Activated naive CD8-positive, alpha-beta T cell treated with anti-CD3 and anti-CD28 coated beads, Interleukin-2, amount 50 U/mL, for 16 hours (primary cell): ENCODE results near the gene EHHADH.

Experiments used
- DNase-seq: peaks from one replicate; pipeline ENCODE4 v3.0.0-alpha.2; 2020; ENCODE audit warnings: low read depth, low spot score

EHHADH gene

GRCh38 chr3:185197068-185197467 lies 56.8 kb downstream of the EHHADH start:
- DNase-seq: no peak

GRCh38 chr3:185195652-185196051 lies 58.2 kb downstream of the EHHADH start:
- DNase-seq: no peak

DNA sequence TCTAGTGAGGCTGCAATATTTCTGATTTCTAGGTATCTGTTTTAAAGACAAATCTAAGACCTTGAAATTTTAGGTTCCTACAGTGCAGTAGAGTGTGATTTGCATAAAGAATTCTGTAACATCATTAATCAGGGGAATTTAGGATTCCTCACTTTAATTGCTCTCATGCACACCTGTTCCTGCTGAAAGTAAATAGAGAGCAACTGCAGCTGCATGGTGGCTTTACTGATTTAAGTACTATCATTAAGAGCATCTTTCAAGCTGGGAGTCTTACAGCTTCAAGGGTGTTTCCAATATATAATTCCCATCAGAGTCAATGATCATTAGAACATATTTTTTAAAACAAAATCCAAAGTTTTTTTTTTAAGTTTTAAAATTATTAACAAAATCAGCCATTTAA lies 65.0 kb downstream of the EHHADH start:
- no peak for DNase-seq

- DNase-seq: no peak
Measured at GRCh38 chr3:185187391-185187790, 66.5 kb downstream of the EHHADH start.

GRCh38 chr3:185176750-185177359 lies 77.0 kb downstream of the EHHADH start:
- no peak for DNase-seq

- no peak for DNase-seq
Measured at GRCh38 chr3:185175370-185175987, 78.4 kb downstream of the EHHADH start.

DNA sequence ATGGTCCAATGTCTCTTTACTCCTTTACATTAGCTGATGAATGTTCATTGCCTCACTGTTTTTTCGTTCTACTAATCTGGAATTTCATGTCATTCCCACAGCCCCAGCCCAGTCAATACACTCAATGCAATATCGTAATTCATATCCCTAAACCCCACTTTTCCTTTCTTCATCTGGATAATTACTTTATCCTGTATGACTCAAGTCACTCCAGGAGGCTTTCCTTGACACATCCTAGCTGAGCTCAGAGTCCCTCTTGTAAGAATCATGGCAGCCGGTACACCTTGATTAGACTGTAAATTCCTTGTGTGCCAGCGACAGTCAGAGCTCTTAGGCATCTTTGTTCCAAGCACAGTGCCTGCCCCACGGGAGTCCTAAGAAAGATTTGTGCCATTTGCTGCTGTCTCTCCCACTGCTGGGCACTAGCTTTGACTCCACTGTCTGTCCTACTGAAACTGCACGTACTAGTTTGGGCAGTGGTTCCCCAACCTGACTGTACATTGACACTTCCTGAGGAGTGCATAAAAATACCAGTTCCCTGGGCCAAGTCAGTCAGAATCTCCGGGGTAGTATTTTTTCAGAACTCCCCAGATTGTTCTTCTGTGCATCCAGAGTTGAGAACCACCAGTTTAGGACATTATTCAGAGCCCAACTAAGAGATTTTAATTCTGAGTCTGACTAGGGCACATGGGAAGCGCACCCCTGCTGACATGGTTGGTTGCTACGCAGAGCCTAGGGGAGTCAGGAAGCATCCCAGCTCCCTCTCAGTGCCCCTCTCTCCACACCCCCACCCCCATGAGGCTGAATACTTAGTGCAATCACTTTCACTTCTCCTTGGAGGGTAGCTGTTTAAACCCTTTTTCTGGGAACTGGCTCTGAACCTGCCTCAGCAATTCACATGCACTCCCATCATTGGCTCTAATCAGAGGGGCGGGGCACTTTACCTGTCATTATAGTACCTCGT lies 81.5 kb downstream of the EHHADH start:
- no peak for DNase-seq

DNA sequence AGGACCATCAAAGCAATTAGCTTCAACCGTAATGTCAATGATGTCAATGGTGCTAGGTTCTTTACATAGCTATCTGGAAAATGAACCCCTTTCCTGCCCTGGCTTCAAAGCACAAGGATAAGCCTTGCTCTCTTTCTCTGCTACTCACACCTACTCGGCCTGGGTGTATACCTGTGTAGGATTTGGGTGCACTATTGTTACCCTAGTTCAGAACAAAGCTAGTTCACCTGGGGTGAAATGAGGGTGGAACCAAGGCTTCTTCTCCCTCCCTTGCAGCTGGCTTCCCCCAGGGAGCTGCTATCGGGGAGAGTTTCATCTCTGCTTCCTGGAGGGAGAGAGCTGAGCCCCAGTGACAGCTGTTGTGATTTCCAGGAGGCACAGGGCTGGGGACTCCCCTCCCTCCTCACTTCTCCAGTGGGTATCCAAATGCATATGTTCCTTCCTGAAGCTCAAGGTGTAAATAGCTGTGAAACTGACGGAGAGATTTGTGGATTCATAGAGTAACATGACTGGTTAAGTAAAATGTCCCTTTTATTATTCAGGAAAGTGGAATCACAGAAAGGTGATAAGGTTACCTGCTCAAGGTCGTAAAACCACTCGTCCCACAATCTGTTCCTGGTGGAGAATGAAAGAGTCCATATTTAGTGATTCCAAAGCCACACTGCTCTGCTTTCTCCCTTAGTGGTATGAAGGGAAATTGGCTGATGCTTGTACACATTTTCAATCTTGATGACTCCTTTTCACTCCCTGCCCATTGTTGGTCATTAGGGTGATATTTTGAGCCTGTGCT lies 89.2 kb downstream of the EHHADH start:
- DNase-seq: no peak

DNA sequence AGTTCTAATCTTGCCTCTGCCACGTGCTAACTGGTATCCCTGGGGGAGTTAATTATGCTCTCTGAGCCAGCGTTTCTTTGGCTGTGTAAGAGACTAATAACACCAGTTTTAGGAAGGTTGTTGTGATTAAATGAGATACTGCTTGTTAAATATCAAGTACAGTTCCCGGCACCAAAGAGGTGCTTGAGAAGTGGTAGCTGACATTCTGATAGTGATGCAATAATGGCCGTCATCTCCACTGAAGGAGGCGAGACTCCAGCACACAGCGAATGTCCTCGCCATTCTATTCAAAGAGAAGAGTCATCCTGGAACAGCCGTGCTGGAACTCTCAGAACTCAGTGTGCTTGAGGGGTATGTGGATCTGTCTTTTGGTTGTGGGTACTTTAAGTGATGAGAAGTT lies 91.2 kb downstream of the EHHADH start:
- DNase-seq: no peak

DNA sequence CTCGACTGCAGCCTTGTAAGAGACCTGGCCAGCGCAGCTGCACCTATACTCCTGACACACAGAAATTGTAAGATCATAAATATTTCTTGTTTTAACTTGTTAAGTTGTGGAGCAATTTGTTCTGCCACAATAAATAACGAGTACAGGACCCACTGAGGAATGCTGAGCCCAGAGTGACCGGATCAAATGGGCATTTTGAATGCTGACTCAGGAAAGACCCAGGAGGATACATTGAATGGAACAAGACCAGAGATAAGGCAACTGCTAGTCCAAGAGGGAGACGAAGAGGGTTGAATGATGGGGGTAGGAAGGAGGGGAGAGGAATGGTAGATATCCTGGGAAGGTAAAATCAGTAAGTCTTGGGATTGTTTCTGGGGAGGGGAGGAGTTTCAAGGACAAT lies 92.1 kb downstream of the EHHADH start:
- no peak for DNase-seq

DNA sequence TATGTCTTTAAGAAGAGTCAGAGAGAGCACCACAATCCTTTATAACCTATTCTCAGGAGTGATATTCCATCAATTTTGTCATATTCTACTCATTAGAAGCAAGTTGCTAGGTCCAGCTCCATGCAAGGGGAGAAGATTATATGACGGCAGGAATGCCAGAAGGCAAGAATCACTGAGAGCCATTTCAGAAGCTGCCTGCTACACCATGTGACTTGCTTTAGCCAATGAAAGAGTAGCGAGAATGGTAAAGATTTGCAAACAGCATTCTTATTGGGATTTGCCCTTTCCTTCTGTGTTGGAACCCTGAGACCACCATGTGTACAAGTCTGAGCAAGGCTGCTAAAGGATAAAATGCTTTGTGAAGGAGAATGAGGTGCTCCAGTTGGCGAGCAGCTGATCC lies 96.5 kb downstream of the EHHADH start:
- no peak for DNase-seq

GRCh38 chr3:185155678-185156077 lies 98.2 kb downstream of the EHHADH start:
- no peak for DNase-seq

DNA sequence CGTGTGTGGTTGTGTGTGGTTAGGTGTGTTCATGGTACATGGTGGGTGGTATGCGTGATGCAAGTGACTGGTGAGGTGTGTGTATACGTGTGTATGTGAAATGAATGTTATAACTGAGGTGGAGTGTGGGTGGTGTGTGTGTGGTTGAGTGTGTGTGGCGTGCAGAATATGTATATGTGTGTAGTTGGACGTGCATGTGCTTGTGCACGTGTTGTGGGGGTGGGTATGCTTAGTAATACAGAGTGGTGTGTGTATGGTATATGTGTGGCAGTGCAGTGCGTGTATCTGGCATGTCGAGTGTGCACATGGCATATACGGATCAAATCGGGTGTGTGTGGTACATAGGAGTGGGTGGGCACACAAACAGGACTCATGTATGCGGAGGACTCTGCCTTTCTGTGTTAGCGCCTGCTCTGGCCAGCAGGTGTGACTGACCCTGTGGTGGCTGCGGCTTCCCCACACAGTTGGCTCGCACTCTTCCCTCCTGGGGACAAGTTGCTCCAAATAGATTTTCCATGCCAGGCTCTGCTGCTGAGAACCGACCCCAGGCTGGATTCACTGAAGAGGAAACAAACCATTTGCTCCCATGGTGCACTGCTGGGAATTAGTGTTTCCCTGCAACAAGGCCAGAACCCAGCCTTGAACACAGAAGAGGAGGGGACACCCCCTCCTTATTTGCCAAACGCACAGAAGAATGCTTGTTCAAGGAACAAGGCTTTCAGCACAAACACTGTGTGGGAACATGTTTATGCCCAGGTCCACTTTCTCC lies 99.8 kb downstream of the EHHADH start:
- DNase-seq: no peak

DNA sequence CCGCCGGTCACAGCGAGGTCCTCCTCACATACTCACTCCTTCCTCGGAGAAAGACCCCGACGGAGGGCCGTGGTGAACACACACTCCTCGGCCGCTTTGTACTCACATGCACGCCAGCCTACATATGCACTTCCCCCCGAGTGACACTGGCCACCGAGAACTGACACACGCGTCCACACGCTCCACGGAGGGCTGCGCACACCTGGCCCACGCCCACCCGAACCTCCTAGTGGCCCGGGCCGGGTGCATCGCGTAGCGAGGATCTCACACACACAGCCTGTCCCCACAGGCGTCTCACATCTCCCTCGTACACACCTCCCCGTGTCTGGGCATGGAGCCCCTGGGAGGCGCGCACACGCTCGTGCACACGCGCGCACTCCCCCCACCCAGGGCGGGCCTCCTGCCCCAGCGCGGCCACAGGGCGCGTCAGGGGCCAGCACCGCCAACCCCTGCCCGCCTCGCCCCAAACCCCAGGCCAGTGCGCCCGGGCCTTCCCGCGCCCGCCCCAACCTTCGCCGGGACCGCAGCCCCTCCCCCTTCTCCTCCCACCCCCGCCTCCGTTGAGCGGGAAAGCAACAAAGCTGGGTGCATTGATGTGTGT lies 100.6 kb downstream of the EHHADH start:
- DNase-seq: no peak

- no peak for DNase-seq
Measured at GRCh38 chr3:185152410-185153170, 101.3 kb downstream of the EHHADH start, which contains the start of gene C3orf70. C3orf70 (minus strand) TSS chr3:185153060; CDS start chr3:185152823, 237 bp downstream.

DNA sequence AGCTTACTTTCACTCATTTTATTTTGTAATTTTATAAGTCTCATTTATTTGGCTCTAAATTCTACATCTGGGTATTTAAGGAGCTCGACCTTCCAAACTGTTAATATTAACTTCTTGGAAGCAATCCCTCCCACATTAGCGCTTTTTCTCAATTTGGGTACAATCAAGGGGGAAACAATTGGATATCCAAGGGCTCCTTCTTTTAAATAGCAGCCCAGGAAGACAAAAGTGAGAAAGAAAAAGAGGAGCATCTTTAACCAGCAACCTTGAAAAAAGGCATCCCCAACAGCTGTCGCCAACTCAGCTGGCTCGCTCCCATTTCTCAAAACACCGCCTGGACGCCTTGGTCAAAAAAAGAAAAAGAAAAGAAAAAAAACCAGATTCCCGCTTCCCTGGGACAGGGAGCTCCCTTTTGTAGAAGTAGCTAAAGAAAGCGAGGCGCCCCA lies 101.9 kb downstream of the EHHADH start:
- no peak for DNase-seq

DNA sequence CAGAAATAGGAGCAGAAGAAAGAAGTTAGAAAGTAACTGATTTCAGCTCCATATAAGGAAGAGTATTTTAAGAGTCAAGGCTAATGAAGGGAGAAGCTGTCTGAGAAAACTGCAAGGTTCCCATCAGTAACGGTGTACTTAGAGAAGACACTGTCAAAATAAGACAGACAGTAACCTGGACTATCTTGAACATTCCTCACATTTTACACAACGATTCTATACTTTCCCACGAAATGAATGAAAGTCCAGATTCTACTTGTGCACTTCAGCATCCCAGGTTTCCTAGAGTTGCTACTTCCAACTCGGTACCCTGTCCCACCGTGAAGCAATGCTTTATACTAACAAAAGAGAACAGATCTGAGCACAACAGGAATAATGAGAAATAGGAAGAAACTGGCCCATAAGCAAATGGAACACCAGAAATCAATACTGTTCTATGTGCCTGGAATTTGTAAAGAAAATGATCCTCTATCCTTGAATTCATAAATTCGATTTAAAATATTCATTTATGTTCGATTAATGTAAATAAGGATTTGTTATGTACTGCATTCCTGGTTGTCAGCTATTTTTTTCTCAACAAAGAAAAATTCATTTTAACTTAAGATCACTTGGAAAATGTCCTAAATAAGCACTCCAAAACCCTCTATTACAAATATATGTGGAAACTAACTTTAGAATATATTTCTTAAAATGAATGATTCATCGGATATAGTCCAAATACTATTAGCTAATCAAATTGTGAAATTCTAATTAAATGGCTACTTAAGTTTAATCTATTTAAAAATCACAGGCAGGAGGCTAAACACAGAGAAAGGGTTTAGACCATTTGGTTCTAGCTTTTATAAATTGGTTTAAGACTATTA lies 102.5 kb downstream of the EHHADH start:
- no peak for DNase-seq

DNA sequence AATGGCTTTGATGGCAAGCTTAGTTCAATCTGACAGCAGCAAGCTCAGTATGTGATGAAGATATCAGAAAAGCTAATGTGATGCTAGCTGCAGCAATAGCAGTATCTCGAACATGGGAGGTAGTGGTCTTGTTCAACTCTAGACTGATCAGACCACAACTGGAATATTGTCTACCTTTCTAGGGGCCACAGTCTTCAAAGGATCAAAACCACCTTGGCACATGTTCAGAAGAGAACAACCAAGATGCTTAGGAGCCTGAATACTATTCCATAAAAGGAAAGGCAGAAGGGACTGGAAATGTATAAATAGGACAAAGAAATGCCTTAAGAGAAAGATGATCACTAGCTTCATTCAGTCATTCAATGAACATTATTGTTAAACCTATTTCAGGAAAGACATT lies 103.3 kb downstream of the EHHADH start:
- no peak for DNase-seq

DNA sequence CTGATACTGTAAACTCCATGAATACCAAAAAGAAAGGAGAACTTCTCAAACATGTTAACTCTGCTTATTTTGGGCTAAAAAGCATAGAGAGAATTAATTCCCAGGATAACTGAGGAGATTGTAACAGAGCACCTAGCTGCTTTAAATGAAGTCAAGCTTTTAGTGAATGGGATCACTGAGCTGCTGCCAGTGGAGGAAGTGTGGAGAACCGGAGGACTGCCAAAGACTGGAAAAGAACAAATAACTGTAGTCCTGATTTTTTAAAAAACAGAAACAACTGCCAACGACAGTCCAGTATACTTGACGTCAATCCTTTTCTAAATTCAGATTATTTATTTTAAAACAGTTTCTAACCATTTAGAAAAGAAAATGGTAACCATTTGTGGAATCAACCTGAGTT lies 104.3 kb downstream of the EHHADH start:
- no peak for DNase-seq
